ENCODE measurements around the gene IQGAP2. TPM values are rescaled to one million over a fixed set of nuclear protein-coding genes. Genes with fewer than 3 reads are reported as not detected.

Gene IQGAP2
- total RNA-seq, 1 donor from 2014 or later = 8.8 TPM

DNA sequence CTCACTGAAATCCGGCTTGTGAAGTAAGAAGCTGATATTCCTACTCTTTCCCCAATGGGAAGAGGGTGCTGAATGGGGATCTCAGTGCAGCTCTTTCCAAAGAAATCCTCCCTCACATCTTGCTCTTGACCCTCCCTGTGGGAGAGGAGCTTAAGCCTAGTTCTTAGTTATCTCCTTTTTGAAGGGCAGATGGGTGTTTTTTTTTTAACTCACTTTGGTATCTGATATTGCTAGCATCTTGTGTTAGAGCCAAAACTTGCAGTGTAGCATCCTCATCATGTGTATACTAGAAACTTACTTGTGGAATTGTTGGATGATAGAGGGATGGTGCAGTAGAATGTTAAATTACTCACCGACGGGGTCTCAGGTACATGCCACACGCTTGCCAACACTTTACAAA lies 129.9 kb downstream of the IQGAP2 start:
- ATAC-seq (ENCODE audit: low read depth) (no peak), DNase-seq (no peak)
- H3K4me1 Mint-ChIP-seq = no peaks in the 10 kb centered on the region
- TF ChIP-seq, protein P1, sequence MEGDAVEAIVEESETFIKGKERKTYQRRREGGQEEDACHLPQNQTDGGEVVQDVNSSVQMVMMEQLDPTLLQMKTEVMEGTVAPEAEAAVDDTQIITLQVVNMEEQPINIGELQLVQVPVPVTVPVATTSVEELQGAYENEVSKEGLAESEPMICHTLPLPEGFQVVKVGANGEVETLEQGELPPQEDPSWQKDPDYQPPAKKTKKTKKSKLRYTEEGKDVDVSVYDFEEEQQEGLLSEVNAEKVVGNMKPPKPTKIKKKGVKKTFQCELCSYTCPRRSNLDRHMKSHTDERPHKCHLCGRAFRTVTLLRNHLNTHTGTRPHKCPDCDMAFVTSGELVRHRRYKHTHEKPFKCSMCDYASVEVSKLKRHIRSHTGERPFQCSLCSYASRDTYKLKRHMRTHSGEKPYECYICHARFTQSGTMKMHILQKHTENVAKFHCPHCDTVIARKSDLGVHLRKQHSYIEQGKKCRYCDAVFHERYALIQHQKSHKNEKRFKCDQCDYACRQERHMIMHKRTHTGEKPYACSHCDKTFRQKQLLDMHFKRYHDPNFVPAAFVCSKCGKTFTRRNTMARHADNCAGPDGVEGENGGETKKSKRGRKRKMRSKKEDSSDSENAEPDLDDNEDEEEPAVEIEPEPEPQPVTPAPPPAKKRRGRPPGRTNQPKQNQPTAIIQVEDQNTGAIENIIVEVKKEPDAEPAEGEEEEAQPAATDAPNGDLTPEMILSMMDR (IDR thresholded peaks at IDR 0.05) = no peak
- H3K4me3 Mint-ChIP-seq = no peak overlapping the region
- CTCF ChIA-PET = no interaction called here
- H3K27ac Mint-ChIP-seq = no peak overlapping the region
- intact Hi-C loops (cut with micrococcal nuclease) = no loop called here
- no peaks in the 10 kb centered on the region for H3K36me3 Mint-ChIP-seq (ENCODE audit: low read depth)
- POLR2A ChIA-PET = no interaction called here
- H3K27me3 Mint-ChIP-seq = no peaks in the 10 kb centered on the region
- no peaks in the 10 kb centered on the region for H3K9me3 Mint-ChIP-seq

DNA sequence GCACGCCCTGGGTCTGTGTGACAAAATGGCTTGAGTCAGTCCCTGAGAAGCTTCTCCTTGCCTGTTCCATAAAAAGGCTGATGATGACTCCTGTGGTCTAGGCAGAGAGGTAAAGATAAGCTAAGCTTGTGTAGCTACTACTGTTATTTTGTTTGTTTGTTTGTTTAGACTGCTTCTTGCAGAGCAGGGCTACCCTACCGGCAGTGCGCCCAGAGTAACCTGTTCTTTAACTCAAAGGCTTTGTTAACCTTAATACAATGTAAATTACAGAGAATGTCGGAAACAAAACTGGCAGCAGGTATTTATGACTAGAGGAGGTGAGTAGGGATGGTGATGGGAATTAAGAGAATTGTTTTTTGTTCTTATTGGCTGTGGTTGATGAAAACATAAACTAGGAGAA lies 132.5 kb downstream of the IQGAP2 start:
- ATAC-seq (ENCODE audit: low read depth) (no peak), DNase-seq (no peak)
- H3K27me3 Mint-ChIP-seq = peaks cover 2% of the 10 kb centered on the region
- ChIA-PET POLR2A (no interaction called here), CTCF (no interaction called here)
- H3K9me3 Mint-ChIP-seq = no peaks in the 10 kb centered on the region
- H3K36me3 Mint-ChIP-seq (ENCODE audit: low read depth) = no peaks in the 10 kb centered on the region
- no peak overlapping the region for H3K27ac Mint-ChIP-seq
- no peak overlapping the region for H3K4me3 Mint-ChIP-seq
- TF ChIP-seq, protein P1 (IDR thresholded peaks at IDR 0.05) = no peak
- no peaks in the 10 kb centered on the region for H3K4me1 Mint-ChIP-seq
- intact Hi-C loops (cut with micrococcal nuclease) = no loop called here

DNA sequence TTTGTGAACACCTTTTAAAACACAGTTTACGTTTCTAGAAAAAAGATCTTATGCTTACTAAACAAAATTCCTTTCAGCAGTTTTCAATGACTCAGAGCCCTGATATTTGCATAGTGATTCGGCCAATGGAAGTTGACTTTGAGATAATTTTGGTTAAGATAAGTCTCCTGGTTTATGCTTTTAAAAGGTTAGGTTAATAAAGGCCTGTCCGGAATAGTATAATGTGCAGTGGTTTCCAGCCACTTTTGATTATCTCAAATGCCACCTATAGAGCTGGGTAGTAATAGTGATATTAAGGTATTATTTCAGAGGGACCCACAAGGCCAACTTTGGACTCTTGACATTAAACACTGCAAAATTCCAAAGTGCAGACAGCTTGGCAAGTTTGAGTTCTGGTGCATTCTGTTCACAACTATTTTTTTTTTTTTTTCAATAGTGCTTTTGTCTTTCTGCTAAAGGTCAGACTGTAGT lies 134.0 kb downstream of the IQGAP2 start:
- TF ChIP-seq, protein P1 (IDR thresholded peaks at IDR 0.05) = no peak
- DNase-seq = no peak
- CTCF ChIA-PET = interaction anchor here (1.1 kb wide), 1 partner anchor 46 kb away, joined by 3 read pairs; no protein-coding TSS in a partner anchor
- intact Hi-C loops (cut with micrococcal nuclease) = no loop called here
- peaks cover 2% of the 10 kb centered on the region for H3K27me3 Mint-ChIP-seq
- no peak overlapping the region for H3K27ac Mint-ChIP-seq
- ATAC-seq (ENCODE audit: low read depth) = no peak
- no peaks in the 10 kb centered on the region for H3K36me3 Mint-ChIP-seq (ENCODE audit: low read depth)
- no peaks in the 10 kb centered on the region for H3K4me1 Mint-ChIP-seq
- POLR2A ChIA-PET = no interaction called here
- H3K9me3 Mint-ChIP-seq = no peaks in the 10 kb centered on the region
- H3K4me3 Mint-ChIP-seq = no peak overlapping the region

DNA sequence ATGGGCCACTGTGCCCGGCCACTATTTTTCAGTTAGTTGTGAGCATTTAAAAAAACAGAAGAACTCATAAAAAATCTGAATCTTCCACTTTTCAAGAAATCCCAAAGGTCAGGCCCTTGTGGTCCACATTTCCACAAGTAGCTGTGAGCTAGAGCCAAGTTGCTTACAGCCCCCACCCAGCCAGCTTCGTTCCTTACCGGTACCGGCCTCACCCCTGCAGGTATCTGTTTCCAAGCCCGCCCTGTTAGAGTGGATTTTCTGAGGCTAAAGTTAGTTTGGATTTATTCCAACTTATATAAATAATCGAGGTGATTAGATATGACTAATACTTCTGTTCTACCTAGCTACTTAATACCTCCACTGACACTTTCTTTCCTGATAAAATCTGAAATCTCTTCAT lies 139.2 kb downstream of the IQGAP2 start:
- intact Hi-C loops (cut with micrococcal nuclease) = loop anchor here (5.0 to 10.0 kb wide), 2 partner anchors 205 to 827 kb away; partner anchors contain the start of gene POC5
- peaks cover 30% of the 10 kb centered on the region for H3K4me1 Mint-ChIP-seq

DNA sequence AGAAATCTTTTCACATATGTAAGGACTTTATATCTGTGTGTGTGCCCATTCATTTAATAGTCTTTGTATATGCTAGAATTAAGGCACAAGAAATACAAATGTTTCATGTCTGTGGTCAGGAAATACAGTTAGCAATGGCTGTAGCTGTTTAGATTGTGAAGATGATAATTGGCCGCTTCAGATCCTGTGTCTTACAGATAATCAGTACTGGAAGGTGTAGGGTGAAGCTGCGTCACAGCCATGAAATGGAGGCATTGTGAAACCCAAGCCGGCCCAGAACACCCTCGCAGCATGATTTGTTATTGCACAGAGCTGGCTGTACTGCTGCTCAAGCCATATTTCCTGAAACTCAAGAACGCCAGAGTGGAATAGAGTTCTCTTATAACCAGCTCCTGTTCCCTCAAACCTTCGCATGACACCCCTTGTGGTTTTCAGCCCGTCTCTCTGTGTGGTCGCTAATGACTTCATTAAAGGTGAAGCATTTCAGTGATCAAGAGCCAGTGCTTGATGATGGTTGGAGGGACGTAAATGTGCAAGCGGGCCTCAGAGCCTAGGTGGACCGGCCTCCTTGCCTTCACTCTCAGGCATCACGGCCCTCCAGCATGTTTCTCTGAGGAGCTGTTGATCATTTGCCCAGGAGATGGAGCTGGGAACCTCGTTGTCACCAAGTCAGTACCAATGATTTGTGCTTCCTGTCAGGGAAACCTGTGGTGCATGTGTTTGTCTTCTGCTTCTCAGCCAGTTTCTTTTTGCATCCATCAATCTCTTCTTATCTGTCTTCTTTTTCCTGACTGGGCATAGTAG lies 140.0 kb downstream of the IQGAP2 start:
- Mint-ChIP-seq H3K27ac (peak overlapping the region; percentile 20), H3K27me3 (peaks cover 2% of the 10 kb centered on the region), H3K9me3 (no peaks in the 10 kb centered on the region), H3K4me1 (peaks cover 39% of the 10 kb centered on the region), H3K4me3 (peak overlapping the region; percentile 24), H3K36me3 (ENCODE audit: low read depth) (no peaks in the 10 kb centered on the region)
- DNase-seq (no peak), ATAC-seq (ENCODE audit: low read depth) (no peak)
- ChIA-PET CTCF (interaction anchor here (0.9 to 1.8 kb wide), 3 partner anchors 40 to 205 kb away, joined by 3 to 6 read pairs (median 6); no protein-coding TSS in a partner anchor), POLR2A (interaction anchor here (0.6 kb wide), 1 partner anchor 231 kb away, joined by 4 read pairs; no protein-coding TSS in a partner anchor)
- intact Hi-C loops (cut with micrococcal nuclease) = loop anchor here (5.0 to 10.0 kb wide), 2 partner anchors 206 to 828 kb away; partner anchors contain the start of gene POC5
- TF ChIP-seq, protein P1 (IDR thresholded peaks at IDR 0.05) = no peak

More for the DNA sequence above, 139.2 kb downstream of the IQGAP2 start:
- Mint-ChIP-seq H3K9me3 (no peaks in the 10 kb centered on the region), H3K27me3 (peaks cover 2% of the 10 kb centered on the region), H3K4me3 (no peak overlapping the region), H3K36me3 (ENCODE audit: low read depth) (no peaks in the 10 kb centered on the region), H3K27ac (no peak overlapping the region)
- ChIA-PET CTCF (no interaction called here), POLR2A (no interaction called here)
- ATAC-seq (ENCODE audit: low read depth) = no peak
- DNase-seq = no peak
- TF ChIP-seq, protein P1 (IDR thresholded peaks at IDR 0.05) = no peak

Measured in activated B cell treated with CpG ODN at 0.5 μM for 24 hours (primary cell).